ENCODE data around the gene WDR31.

DNA sequence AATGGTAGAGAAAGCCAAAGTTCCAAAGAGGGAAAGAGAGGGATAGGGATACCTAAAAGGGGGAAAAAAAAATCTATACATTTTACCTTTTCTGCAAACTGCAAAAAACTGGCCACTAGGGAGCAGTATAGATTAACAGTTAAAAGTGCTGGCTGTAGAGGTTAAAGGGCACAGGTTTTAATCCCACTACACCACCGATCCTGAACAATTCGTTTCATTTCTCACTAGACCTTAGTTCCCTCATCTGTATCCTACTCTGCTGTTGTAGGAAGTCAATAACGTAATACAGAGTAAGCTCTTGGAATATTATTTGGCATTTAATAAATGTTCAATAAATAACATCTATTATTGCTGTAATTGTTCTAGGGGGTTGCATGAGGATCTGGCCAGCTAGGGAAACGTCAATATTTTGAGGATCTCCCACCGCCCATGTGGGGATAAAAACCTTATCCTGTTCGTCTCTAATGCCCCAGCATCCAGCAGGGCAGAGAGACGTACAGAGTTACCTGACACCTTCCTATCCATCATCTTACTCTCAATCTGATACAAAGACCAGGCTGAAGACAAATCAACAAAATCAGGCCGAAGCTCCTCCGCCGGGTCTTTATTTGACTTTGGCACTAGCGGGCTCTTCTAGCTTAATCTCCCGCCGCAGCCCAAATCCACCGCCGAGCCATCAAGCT lies 65.5 kb downstream of the WDR31 start:
- peak; percentile 88 for TF ChIP-seq CTCF (conservative IDR thresholded peaks at IDR 0.05)
- TF ChIP-seq ZFX (IDR thresholded peaks at IDR 0.05) = no peak

Data from C4-2B (cell line).